ENCODE data around the gene MCTP2. TPM values are rescaled to one million over a fixed set of nuclear protein-coding genes. Genes with fewer than 3 reads are reported as not detected.

MCTP2 gene
- total RNA-seq, 1 experiment from 2014 or later: 1.3 TPM

GRCh38 chr15:94322141-94322540 lies 90.8 kb downstream of the MCTP2 start:
- H3K4me1 ChIP-seq (ENCODE audit: insufficient read depth, low read length): no peaks in the 10 kb centered on the region
- H3K18ac ChIP-seq (ENCODE audit: insufficient read length, low read depth, low read length): no peak overlapping the region
- H3K27me3 ChIP-seq (ENCODE audit: insufficient read depth, low read length): no peaks in the 10 kb centered on the region
- no peak overlapping the region for H3K14ac ChIP-seq (ENCODE audit: insufficient read depth, low read length)
- no peak overlapping the region for H3K4me2 ChIP-seq (ENCODE audit: insufficient read depth, insufficient read length, low read length)
- no peak overlapping the region for H3K4ac ChIP-seq (ENCODE audit: low read depth, low read length)
- H3K79me1 ChIP-seq (ENCODE audit: insufficient read depth, low read depth, low read length, poor library complexity, severe bottlenecking): no peaks in the 10 kb centered on the region
- H4K91ac ChIP-seq (ENCODE audit: insufficient read length, low read depth, low read length): no peak overlapping the region
- H2BK120ac ChIP-seq (ENCODE audit: low read depth, low read length, poor library complexity, severe bottlenecking): no peak overlapping the region
- H2BK5ac ChIP-seq (ENCODE audit: insufficient read length, low read length): no peak overlapping the region
- H3T11ph ChIP-seq (ENCODE audit: low read length): no peak overlapping the region
- H2BK20ac ChIP-seq (ENCODE audit: low read depth, low read length, poor library complexity, severe bottlenecking): no peak overlapping the region
- no peaks in the 10 kb centered on the region for H3K79me2 ChIP-seq (ENCODE audit: insufficient read depth, low read length)
- H2AFZ ChIP-seq (ENCODE audit: low read length): no peak overlapping the region
- H3K23me2 ChIP-seq (ENCODE audit: insufficient read length, low read depth, low read length, poor library complexity, severe bottlenecking): no peaks in the 10 kb centered on the region
- no peaks in the 10 kb centered on the region for H3K9me3 ChIP-seq (ENCODE audit: control insufficient read depth, low read depth, low read length)
- no peak overlapping the region for H2AK5ac ChIP-seq (ENCODE audit: insufficient read length, low read length)
- H3K23ac ChIP-seq (ENCODE audit: insufficient read length, low read depth, low read length): no peak overlapping the region
- no peak overlapping the region for H4K8ac ChIP-seq (replicated peaks; ENCODE audit: insufficient read length, low read depth, low read length)
- H4K5ac ChIP-seq (ENCODE audit: insufficient read length, low read depth, low read length): no peak overlapping the region
- no peaks in the 10 kb centered on the region for H4K20me1 ChIP-seq (ENCODE audit: control insufficient read depth, insufficient read depth, insufficient read length)
- no peak for DNase-seq
- H3K56ac ChIP-seq (ENCODE audit: insufficient read length, low read depth, low read length): no peak overlapping the region
- no peak overlapping the region for H3K9ac ChIP-seq (ENCODE audit: extremely low read depth, insufficient read length, low read length)
- H3K4me1 Mint-ChIP-seq: peaks cover 4 to 11% of the 10 kb centered on the region in 2 experiments; a peak in 2 of 4 replicates
- H2BK12ac ChIP-seq (ENCODE audit: insufficient read length, low read depth, low read length): no peak overlapping the region
- no peak overlapping the region for H3K27ac ChIP-seq (ENCODE audit: insufficient read length, low read depth, low read length)
- TF ChIP-seq, protein P1, sequence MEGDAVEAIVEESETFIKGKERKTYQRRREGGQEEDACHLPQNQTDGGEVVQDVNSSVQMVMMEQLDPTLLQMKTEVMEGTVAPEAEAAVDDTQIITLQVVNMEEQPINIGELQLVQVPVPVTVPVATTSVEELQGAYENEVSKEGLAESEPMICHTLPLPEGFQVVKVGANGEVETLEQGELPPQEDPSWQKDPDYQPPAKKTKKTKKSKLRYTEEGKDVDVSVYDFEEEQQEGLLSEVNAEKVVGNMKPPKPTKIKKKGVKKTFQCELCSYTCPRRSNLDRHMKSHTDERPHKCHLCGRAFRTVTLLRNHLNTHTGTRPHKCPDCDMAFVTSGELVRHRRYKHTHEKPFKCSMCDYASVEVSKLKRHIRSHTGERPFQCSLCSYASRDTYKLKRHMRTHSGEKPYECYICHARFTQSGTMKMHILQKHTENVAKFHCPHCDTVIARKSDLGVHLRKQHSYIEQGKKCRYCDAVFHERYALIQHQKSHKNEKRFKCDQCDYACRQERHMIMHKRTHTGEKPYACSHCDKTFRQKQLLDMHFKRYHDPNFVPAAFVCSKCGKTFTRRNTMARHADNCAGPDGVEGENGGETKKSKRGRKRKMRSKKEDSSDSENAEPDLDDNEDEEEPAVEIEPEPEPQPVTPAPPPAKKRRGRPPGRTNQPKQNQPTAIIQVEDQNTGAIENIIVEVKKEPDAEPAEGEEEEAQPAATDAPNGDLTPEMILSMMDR (conservative IDR thresholded peaks at IDR 0.05): no peak
- no peaks in the 10 kb centered on the region for H3K27me3 Mint-ChIP-seq (ENCODE audit: low read depth)
- no peak overlapping the region for H3K4me3 Mint-ChIP-seq
- no CpG with 5 or more reads among the region's 2 CpGs for WGBS (ENCODE audit: extremely low coverage, insufficient read length, low lambda C conversion rate)
- H3K27ac Mint-ChIP-seq: no peak overlapping the region
- no peaks in the 10 kb centered on the region; a peak in 1 of 5 replicates for H3K9me3 Mint-ChIP-seq
- H2BK15ac ChIP-seq (ENCODE audit: low read depth, low read length): no peak overlapping the region
- H3K36me3 Mint-ChIP-seq (ENCODE audit: insufficient read depth in 1 of 3, low read depth in 3 of 3): peaks cover 0 to 2% (median 0%) of the 10 kb centered on the region in 3 experiments; a peak in 1 of 7 replicates

Data from H9 (cell line).